Stomach smooth muscle (tissue), 2 donors: ENCODE results near the gene HIVEP2.

ENCODE experiments used
- H3K27ac ChIP-seq: one replicate; pipeline ENCODE4 v1.7.0; 2013; ENCODE audit warnings: mild to moderate bottlenecking, low read length, inconsistent platforms
- H3K27me3 ChIP-seq, 2 donors: one replicate each; pipeline ENCODE4 v1.7.0; 2013; ENCODE audit warnings: low read length in 2 of 2; ENCODE audit not compliant: insufficient read depth in 2 of 2, control insufficient read depth in 1 of 2
- H3K36me3 ChIP-seq, 2 donors: one replicate each; pipeline ENCODE4 v1.7.0; 2013; ENCODE audit warnings: low read length in 2 of 2; ENCODE audit not compliant: control insufficient read depth in 2 of 2, insufficient read depth in 2 of 2
- H3K4me1 ChIP-seq: one replicate; pipeline ENCODE4 v1.7.0; 2013; ENCODE audit warnings: low read length; ENCODE audit not compliant: control insufficient read depth, insufficient read depth
- H3K4me3 ChIP-seq, 2 donors: one replicate each; pipeline ENCODE4 v1.7.0; 2013; ENCODE audit warnings: low read length in 2 of 2
- H3K9ac ChIP-seq, 2 donors: one replicate each; pipeline ENCODE4 v1.7.0; 2013; ENCODE audit warnings: low read length in 2 of 2, mild to moderate bottlenecking in 1 of 2
- H3K9me3 ChIP-seq, 2 donors: one replicate each; pipeline ENCODE4 v1.7.0; 2013; ENCODE audit warnings: low read length in 2 of 2; ENCODE audit not compliant: control insufficient read depth in 2 of 2
- donor health status: healthy.
- donor health status: Pancreatic carcinoma.

Gene HIVEP2

DNA sequence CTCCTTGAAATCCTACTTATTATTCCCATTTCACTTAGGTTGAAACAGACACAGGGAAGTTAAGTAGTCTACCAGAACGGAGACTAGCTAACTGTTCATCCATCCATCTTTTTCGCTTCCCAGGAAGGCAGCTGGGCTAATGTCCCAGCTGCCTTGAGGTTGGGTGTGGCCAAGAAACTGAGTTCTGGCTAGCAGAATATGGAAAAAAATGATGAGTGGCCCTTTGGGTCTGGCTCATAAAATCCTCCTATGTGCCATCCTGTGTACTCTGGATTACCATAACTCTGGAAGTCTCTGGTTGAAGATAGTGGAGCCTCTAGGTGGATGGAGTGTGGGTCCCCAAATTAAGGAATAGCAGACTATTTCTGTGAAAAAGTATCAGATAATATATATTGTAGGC lies 206.2 kb downstream of the HIVEP2 start:
- Histone ChIP-seq H3K36me3 (no peaks in the 10 kb centered on the region), H3K4me1 (no peaks in the 10 kb centered on the region), H3K27me3 (no peaks in the 10 kb centered on the region), H3K9me3 (no peaks in the 10 kb centered on the region), H3K4me3 (no peak overlapping the region), H3K9ac (no peak overlapping the region), H3K27ac (no peak overlapping the region)

DNA sequence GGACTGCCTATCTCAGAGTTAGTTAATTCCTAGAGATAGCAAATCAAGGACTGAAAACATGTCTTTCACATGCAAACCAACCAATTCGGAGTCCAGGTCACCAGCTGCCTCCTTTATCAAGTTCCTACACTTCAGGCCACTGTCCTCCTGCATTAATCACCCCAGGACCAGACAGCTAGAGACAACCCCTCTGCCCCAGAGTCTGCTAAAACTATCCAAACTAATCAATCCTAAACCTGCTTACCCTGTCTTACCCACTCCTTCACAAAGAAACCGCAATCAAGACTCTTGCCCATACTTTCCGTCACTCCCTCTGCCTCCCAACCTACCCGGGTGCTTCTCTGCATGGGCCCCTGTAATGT lies 207.0 kb downstream of the HIVEP2 start:
- H3K9me3 ChIP-seq = no peaks in the 10 kb centered on the region
- no peak overlapping the region for H3K27ac ChIP-seq
- H3K4me1 ChIP-seq = no peaks in the 10 kb centered on the region
- no peaks in the 10 kb centered on the region for H3K36me3 ChIP-seq
- H3K4me3 ChIP-seq = no peak overlapping the region
- H3K9ac ChIP-seq = no peak overlapping the region
- H3K27me3 ChIP-seq = no peaks in the 10 kb centered on the region

DNA sequence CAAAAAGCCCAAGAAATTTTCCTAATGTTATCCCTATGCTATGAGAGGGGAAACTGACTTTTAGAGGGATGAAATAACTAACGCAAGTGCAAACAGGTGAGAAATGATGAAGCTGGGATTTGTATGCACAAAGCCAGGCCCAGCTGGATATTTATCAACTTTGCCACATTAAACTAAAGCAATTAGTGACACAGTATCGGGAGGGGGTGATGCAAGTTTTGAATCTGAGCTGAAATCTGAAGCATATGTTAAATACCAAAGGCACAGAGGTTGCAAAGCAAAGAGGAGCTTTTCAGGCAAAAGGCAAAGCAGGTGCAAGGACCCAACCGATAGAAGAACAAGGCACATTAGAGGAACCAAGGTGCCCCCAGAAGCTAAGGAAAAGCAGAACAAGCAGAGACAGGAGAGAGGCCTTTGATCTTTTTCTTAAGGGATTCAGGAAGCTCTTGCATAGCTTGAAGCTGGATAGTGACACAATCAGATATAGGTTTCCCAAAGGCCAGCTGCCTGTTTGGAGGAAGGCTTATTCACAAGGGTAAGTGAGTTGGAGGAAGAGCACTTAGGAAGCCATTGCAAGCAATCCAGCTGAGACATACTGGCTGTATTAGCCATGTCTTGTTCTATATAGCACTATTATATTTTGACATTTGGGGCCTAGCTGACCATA lies 207.5 kb downstream of the HIVEP2 start:
- Histone ChIP-seq H3K9me3 (no peaks in the 10 kb centered on the region), H3K4me1 (no peaks in the 10 kb centered on the region), H3K4me3 (no peak overlapping the region), H3K27me3 (no peaks in the 10 kb centered on the region), H3K9ac (no peak overlapping the region), H3K36me3 (no peaks in the 10 kb centered on the region), H3K27ac (no peak overlapping the region)

DNA sequence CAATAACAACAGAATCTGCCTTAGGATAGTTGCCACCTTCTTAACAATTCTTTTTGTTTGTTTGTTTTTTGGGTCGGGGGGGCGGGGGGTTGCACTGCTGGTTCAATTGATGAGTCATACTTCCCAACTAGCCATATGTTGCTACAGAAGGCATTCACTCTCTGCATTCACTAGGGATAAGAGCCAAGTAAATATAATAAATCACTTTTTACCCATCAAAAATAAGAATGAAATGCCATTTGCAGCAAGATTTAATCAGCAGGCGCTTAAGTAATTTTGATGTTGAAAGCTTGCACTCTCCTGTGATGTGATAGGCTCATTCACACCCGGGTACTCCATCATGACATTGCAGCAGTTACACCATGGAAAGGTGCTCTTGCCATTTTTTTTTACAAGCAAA lies 209.8 kb downstream of the HIVEP2 start:
- H3K4me3 ChIP-seq = no peak overlapping the region
- H3K27me3 ChIP-seq = no peaks in the 10 kb centered on the region
- H3K27ac ChIP-seq = no peak overlapping the region
- H3K9ac ChIP-seq = no peak overlapping the region
- no peaks in the 10 kb centered on the region for H3K9me3 ChIP-seq
- H3K4me1 ChIP-seq = no peaks in the 10 kb centered on the region
- no peaks in the 10 kb centered on the region for H3K36me3 ChIP-seq

DNA sequence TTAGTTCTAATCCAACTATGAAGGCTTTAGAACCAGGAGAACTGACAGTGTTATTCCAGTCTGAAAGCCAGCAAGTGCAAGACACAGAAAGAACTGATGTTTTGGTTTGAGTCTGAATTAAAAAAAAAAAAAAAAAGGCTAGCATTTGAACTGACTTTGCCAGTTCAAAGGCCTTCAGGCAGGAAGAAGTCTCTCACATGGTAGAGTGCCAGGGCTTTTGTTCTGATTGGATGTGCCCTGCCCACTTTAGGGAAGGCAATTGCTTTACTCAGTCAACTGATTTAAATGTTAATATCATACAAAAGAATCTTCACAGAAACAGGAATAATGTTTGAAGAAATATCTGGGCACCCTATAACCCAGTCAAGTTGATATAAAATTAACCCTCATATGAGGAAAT lies 212.2 kb downstream of the HIVEP2 start:
- H3K9ac ChIP-seq = no peak overlapping the region
- H3K4me1 ChIP-seq = no peaks in the 10 kb centered on the region
- no peak overlapping the region for H3K4me3 ChIP-seq
- H3K36me3 ChIP-seq = no peaks in the 10 kb centered on the region
- no peak overlapping the region for H3K27ac ChIP-seq
- H3K9me3 ChIP-seq = no peaks in the 10 kb centered on the region
- H3K27me3 ChIP-seq = no peaks in the 10 kb centered on the region

DNA sequence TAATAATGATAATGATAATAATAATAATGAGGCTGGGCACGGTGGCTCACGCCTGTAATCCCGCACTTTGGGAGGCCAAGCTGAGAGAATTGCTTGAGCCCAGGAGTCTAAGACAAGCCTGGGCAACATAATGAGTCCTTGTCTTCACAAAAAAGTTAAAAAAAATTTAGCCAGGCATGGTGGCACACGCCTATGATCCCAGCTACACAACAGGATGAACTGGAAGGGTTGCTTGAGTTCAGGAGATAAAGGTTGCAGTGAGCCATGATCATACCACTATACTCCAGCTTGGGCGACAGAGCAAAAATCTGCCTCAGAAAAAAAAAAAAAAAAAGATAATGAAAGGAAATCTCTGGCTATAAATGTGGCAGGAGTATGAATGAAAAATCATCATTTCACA lies 213.4 kb downstream of the HIVEP2 start:
- H3K27me3 ChIP-seq = peaks cover 0 to 2% of the 10 kb centered on the region in 2 donors
- H3K9ac ChIP-seq = no peak overlapping the region
- no peak overlapping the region for H3K4me3 ChIP-seq
- no peaks in the 10 kb centered on the region for H3K4me1 ChIP-seq
- H3K27ac ChIP-seq = no peak overlapping the region
- H3K9me3 ChIP-seq = no peaks in the 10 kb centered on the region
- no peaks in the 10 kb centered on the region for H3K36me3 ChIP-seq

DNA sequence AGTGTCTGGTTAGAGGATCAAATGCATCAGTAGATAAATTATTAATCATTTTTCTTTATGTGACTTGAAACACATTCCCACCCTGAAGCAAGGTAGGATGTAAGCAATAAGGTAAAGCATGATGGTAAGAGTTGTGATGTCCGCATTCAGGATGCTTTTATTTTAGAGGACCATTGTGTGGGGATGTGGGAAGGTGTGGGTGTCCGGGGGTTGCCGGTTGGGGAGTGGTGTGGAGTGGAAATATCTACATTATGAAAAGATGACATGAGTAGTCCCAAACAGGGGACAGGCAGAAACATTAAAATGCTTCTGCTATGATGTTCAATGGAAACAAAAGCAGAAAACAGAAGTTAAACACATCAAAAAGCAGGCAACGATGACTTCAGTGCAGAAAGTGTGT lies 215.4 kb downstream of the HIVEP2 start:
- no peaks in the 10 kb centered on the region for H3K4me1 ChIP-seq

DNA sequence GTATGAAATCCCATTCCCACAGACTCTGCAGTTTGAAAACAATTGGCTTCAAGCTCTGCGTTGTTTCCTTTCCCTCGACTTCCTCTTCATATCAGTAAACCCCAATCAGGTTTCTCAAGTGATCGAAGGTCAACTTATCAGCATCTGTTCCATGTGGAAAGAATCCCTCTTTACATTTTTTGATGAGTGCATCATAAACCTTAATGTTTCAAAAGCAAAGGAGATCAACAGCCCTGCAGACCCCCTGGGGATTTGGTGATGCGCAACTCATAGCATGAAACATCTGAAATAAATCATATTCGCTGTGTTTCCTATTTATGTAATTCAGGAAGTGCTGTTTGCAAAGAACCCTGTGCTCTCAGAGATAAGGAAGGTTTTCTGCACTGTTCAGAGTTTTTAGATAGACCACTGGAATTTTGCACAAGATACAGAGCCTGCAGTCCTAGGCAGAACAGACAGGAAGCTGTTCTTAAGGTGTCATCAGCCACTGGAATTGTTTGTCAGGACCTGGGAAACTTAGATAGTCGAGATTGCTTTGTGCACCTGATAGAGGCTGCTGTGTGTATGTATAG lies 216.0 kb downstream of the HIVEP2 start:
- no peak overlapping the region for H3K9ac ChIP-seq
- no peak overlapping the region for H3K27ac ChIP-seq
- no peaks in the 10 kb centered on the region for H3K4me1 ChIP-seq
- H3K27me3 ChIP-seq = peaks cover 3% of the 10 kb centered on the region in 2 donors
- H3K4me3 ChIP-seq = no peak overlapping the region
- H3K36me3 ChIP-seq = no peaks in the 10 kb centered on the region
- no peaks in the 10 kb centered on the region for H3K9me3 ChIP-seq

More for the DNA sequence above, 215.4 kb downstream of the HIVEP2 start:
- Histone ChIP-seq H3K9me3 (no peaks in the 10 kb centered on the region), H3K4me3 (no peak overlapping the region), H3K9ac (no peak overlapping the region), H3K27ac (no peak overlapping the region), H3K36me3 (no peaks in the 10 kb centered on the region), H3K27me3 (peaks cover 3% of the 10 kb centered on the region in 2 donors)

DNA sequence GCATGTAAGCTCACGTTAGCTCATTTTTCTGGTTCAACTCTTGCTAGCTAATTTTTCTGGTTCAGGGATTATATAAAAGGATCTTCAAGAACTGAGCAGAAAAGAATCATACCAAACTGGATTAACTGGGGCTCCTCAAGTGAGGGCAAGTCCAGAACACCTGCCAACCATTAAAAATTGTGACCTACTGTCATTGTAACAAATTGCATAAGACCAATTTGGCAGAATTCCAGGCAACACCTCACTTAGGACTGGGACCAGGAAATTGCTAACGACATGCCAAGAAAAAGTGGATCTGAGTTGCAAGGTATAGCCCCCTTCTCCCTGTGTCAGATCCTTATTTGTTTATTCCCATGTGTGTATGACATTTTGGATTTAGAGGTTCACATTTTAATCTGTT lies 216.6 kb downstream of the HIVEP2 start:
- H3K9ac ChIP-seq = no peak overlapping the region
- H3K9me3 ChIP-seq = no peaks in the 10 kb centered on the region
- H3K27ac ChIP-seq = no peak overlapping the region
- no peaks in the 10 kb centered on the region for H3K36me3 ChIP-seq
- H3K4me3 ChIP-seq = no peak overlapping the region
- H3K4me1 ChIP-seq = no peaks in the 10 kb centered on the region
- peaks cover 3% of the 10 kb centered on the region in 2 donors for H3K27me3 ChIP-seq

DNA sequence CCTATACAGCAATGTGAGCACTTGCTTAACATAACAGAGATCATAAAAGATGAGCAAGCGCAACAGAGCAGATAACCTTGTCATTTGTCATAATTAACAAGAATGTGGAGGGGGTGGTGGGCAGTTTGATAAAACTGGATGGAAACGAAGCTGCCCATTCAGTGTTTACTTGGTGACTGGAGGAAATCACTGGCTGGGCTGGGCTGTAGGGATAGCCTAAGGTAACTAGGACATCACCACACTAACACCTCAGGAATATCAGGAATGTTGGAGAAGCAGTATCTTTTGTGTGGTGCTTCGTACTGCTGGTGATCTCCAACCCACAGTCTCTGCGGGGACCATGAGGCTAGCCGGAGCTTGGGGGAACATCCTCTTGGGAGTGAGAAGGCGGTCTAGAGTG lies 218.4 kb downstream of the HIVEP2 start:
- no peaks in the 10 kb centered on the region for H3K4me1 ChIP-seq
- no peak overlapping the region for H3K27ac ChIP-seq
- H3K4me3 ChIP-seq = no peak overlapping the region

DNA sequence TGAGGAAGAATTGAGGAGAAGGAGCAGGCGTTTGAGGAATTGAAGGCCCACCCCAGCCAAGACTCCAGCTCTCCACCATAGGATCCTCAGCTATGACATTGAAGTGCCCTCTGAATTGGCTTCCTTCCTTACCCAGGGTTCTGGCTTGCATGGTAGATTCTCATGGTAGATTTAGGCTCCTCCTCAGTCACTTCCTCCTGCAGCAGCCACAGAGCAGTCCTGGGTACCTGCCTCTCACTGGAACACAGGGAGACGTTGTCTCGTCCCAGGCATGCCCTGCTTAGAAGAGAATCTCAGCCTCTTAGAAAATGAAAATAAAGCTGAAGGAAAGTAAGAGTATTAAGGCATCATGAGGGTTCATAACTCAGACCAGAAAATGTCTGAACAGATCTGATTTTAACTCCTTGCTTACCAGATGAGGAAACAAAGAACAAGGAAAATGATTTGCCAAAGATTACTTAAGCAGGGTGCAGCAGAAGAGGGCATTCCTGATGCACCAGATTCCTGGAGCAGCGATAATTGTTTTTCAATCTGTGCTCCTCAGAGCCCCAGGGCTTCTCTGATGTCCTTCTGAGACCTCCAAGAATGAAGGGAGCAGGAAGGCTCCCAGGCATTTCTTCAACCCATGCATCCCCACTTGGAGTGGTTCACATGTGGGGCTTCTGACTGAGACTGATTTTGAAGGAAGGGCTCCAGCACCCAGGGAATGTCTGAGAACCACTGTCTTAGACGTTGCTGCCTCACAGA lies 219.8 kb downstream of the HIVEP2 start:
- Histone ChIP-seq H3K27me3 (peaks cover 3% of the 10 kb centered on the region in 2 donors), H3K9me3 (no peaks in the 10 kb centered on the region), H3K9ac (no peak overlapping the region), H3K27ac (no peak overlapping the region), H3K4me3 (no peak overlapping the region), H3K36me3 (no peaks in the 10 kb centered on the region), H3K4me1 (no peaks in the 10 kb centered on the region)

More for the DNA sequence above, 218.4 kb downstream of the HIVEP2 start:
- no peaks in the 10 kb centered on the region for H3K36me3 ChIP-seq
- H3K27me3 ChIP-seq = peaks cover 3% of the 10 kb centered on the region in 2 donors
- no peaks in the 10 kb centered on the region for H3K9me3 ChIP-seq
- H3K9ac ChIP-seq = no peak overlapping the region
